ACC112 (cell line): ENCODE measurements around the gene BTRC.

ENCODE experiments used
- H2AFZ ChIP-seq: fragments of 200-600 bp; sonication (generic); one replicate; pipeline ENCODE4 v1.6.0; 2017; ENCODE audit warnings: antibody characterized with exemption, low read length; ENCODE audit not compliant: unreplicated experiment
- H3K27ac ChIP-seq: fragments of 200-600 bp; sonication (generic); 2 replicates; pipeline ENCODE4 v1.5.1; 2014; ENCODE audit warnings: low read depth, mild to moderate bottlenecking, antibody characterized with exemption, low read length, moderate library complexity
- H3K27me3 ChIP-seq: fragments of 200-600 bp; sonication (generic); 2 replicates; pipeline ENCODE4 v1.6.1; 2014; ENCODE audit warnings: mild to moderate bottlenecking, antibody characterized with exemption, low read length, moderate library complexity, mixed read lengths; ENCODE audit not compliant: insufficient read depth
- H3K36me3 ChIP-seq: fragments of 200-600 bp; sonication (generic); 2 replicates; pipeline ENCODE4 v1.6.1; 2016; ENCODE audit warnings: mild to moderate bottlenecking, antibody characterized with exemption, low read length, moderate library complexity, mixed read lengths; ENCODE audit not compliant: insufficient read depth
- H3K4me1 ChIP-seq: fragments of 200-600 bp; sonication (generic); one replicate; pipeline ENCODE4 v1.6.1; 2016; ENCODE audit warnings: low read length, mixed read lengths; ENCODE audit not compliant: insufficient read depth, unreplicated experiment, control insufficient read depth
- H3K4me3 ChIP-seq: fragments of 200-600 bp; sonication (generic); 2 replicates; pipeline ENCODE4 v1.5.1; 2014; ENCODE audit warnings: mild to moderate bottlenecking, low read depth, low read length
- H3K79me2 ChIP-seq: fragments of 200-600 bp; sonication (generic); one replicate; pipeline ENCODE4 v1.6.0; 2016; ENCODE audit warnings: low read length; ENCODE audit not compliant: control insufficient read depth, unreplicated experiment, insufficient read depth

Gene BTRC

GRCh38 chr10:101453791-101454718 lies 100.1 kb downstream of the BTRC start:
- H3K27me3 ChIP-seq: no peaks in the 10 kb centered on the region
- H3K4me1 ChIP-seq: no peaks in the 10 kb centered on the region
- H2AFZ ChIP-seq: no peak overlapping the region
- no peak overlapping the region for H3K27ac ChIP-seq
- no peaks in the 10 kb centered on the region for H3K79me2 ChIP-seq
- H3K4me3 ChIP-seq: no peak overlapping the region
- no peaks in the 10 kb centered on the region for H3K36me3 ChIP-seq

- Histone ChIP-seq H3K79me2 (no peaks in the 10 kb centered on the region), H3K36me3 (no peaks in the 10 kb centered on the region), H3K4me1 (no peaks in the 10 kb centered on the region), H3K4me3 (no peak overlapping the region), H3K27ac (no peak overlapping the region), H3K27me3 (no peaks in the 10 kb centered on the region), H2AFZ (no peak overlapping the region)
Measured at GRCh38 chr10:101458869-101459268, 104.9 kb downstream of the BTRC start.

GRCh38 chr10:101464082-101464481 lies 110.1 kb downstream of the BTRC start:
- Histone ChIP-seq H3K4me1 (no peaks in the 10 kb centered on the region), H3K36me3 (no peaks in the 10 kb centered on the region), H3K27me3 (no peaks in the 10 kb centered on the region), H3K27ac (no peak overlapping the region), H2AFZ (no peak overlapping the region), H3K79me2 (no peaks in the 10 kb centered on the region), H3K4me3 (no peak overlapping the region)

- no peaks in the 10 kb centered on the region for H3K36me3 ChIP-seq
- no peak overlapping the region for H2AFZ ChIP-seq
- no peak overlapping the region for H3K27ac ChIP-seq
- H3K4me3 ChIP-seq: no peak overlapping the region
- H3K79me2 ChIP-seq: no peaks in the 10 kb centered on the region
- no peaks in the 10 kb centered on the region for H3K4me1 ChIP-seq
- H3K27me3 ChIP-seq: no peaks in the 10 kb centered on the region
Measured at GRCh38 chr10:101464599-101464998, 110.6 kb downstream of the BTRC start.

- Histone ChIP-seq H3K4me3 (no peak overlapping the region), H3K27ac (no peak overlapping the region), H3K79me2 (no peaks in the 10 kb centered on the region), H3K4me1 (no peaks in the 10 kb centered on the region), H2AFZ (no peak overlapping the region), H3K36me3 (no peaks in the 10 kb centered on the region), H3K27me3 (no peaks in the 10 kb centered on the region)
Measured at GRCh38 chr10:101466016-101466912, 112.3 kb downstream of the BTRC start.

- Histone ChIP-seq H3K4me1 (no peaks in the 10 kb centered on the region), H2AFZ (no peak overlapping the region), H3K4me3 (no peak overlapping the region), H3K27ac (no peak overlapping the region), H3K36me3 (no peaks in the 10 kb centered on the region), H3K79me2 (no peaks in the 10 kb centered on the region), H3K27me3 (no peaks in the 10 kb centered on the region)
Measured at GRCh38 chr10:101467286-101467770, 113.4 kb downstream of the BTRC start.

- H3K27me3 ChIP-seq: no peaks in the 10 kb centered on the region
- no peak overlapping the region for H2AFZ ChIP-seq
- H3K4me3 ChIP-seq: no peak overlapping the region
- H3K4me1 ChIP-seq: no peaks in the 10 kb centered on the region
- H3K79me2 ChIP-seq: no peaks in the 10 kb centered on the region
- no peaks in the 10 kb centered on the region for H3K36me3 ChIP-seq
- H3K27ac ChIP-seq: no peak overlapping the region
Measured at GRCh38 chr10:101468159-101468558, 114.2 kb downstream of the BTRC start.

- Histone ChIP-seq H3K4me1 (no peaks in the 10 kb centered on the region), H3K36me3 (no peaks in the 10 kb centered on the region), H3K79me2 (no peaks in the 10 kb centered on the region), H3K4me3 (no peak overlapping the region), H2AFZ (no peak overlapping the region), H3K27ac (no peak overlapping the region), H3K27me3 (no peaks in the 10 kb centered on the region)
Measured at GRCh38 chr10:101476383-101476782, 122.4 kb downstream of the BTRC start.

GRCh38 chr10:101478956-101479355 lies 125.0 kb downstream of the BTRC start:
- no peak overlapping the region for H3K27ac ChIP-seq
- H3K4me3 ChIP-seq: no peak overlapping the region
- H3K36me3 ChIP-seq: no peaks in the 10 kb centered on the region
- H3K27me3 ChIP-seq: no peaks in the 10 kb centered on the region
- no peak overlapping the region for H2AFZ ChIP-seq
- H3K79me2 ChIP-seq: no peaks in the 10 kb centered on the region
- no peaks in the 10 kb centered on the region for H3K4me1 ChIP-seq

- H3K27me3 ChIP-seq: no peaks in the 10 kb centered on the region
- no peaks in the 10 kb centered on the region for H3K36me3 ChIP-seq
- H2AFZ ChIP-seq: no peak overlapping the region
- H3K79me2 ChIP-seq: no peaks in the 10 kb centered on the region
- H3K4me1 ChIP-seq: no peaks in the 10 kb centered on the region
- H3K27ac ChIP-seq: no peak overlapping the region
- no peak overlapping the region for H3K4me3 ChIP-seq
Measured at GRCh38 chr10:101481256-101481655, 127.3 kb downstream of the BTRC start.
